A204.1 (cell line): ENCODE data around the gene THUMPD1.
"Not testable (repeated sequence)": the region's sequence is repeated elsewhere in the genome, so short reads cannot be mapped to it uniquely, and the experiment has no call there.

ENCODE experiments used
- FAIRE-seq: peaks from 2 replicates; lab custom pipeline; 2012; peaks lifted over from hg19 to GRCh38; lab: Jason Lieb, UNC

The THUMPD1 gene

GRCh38 chr16:20694096-20694495, 47.5 kb downstream of the THUMPD1 start:
- not testable (repeated sequence) for FAIRE-seq

- no peak for FAIRE-seq
Measured at GRCh38 chr16:20689668-20690067, 52.0 kb downstream of the THUMPD1 start.

GRCh38 chr16:20683812-20684211, 57.8 kb downstream of the THUMPD1 start:
- FAIRE-seq: no peak
